Omental fat pad (tissue), 4 donors: Measurements from ENCODE around the gene ZAR1L. TPM values are rescaled to one million over a fixed set of nuclear protein-coding genes. Genes with fewer than 3 reads are reported as not detected.
A peak's percentile ranks its signal among the peaks of the same experiment; 100 is the strongest.

ENCODE experiments used
- ATAC-seq: fragments of 150-250 bp; one replicate; pipeline ENCODE4 v1.9.1; 2016; ENCODE audit warnings: mild to moderate bottlenecking, moderate library complexity; ENCODE audit not compliant: low FRiP score
- DNase-seq: peaks from one replicate; pipeline ENCODE4 v3.0.0-alpha.2; 2019; ENCODE audit warnings: low spot score
- total RNA-seq, 4 donors: library from RNA; depleted of rRNA; stranded (reverse); fragments of >200 nt; gene quantifications; one replicate each; pipeline ENCODE4 v1.1.0, GENCODE V29; 2016
- TF ChIP-seq, protein P1 (sequence below), 3 donors: fragments of 450-650 bp; IDR thresholded peaks; one replicate each; pipeline ENCODE4 v1.5.1; 2016 to 2017; ENCODE audit warnings: antibody characterized with exemption in 3 of 3, mild to moderate bottlenecking in 3 of 3, moderate library complexity in 2 of 3

ZAR1L gene
- total RNA-seq, 4 donors from 2014 or later: not detected

DNA sequence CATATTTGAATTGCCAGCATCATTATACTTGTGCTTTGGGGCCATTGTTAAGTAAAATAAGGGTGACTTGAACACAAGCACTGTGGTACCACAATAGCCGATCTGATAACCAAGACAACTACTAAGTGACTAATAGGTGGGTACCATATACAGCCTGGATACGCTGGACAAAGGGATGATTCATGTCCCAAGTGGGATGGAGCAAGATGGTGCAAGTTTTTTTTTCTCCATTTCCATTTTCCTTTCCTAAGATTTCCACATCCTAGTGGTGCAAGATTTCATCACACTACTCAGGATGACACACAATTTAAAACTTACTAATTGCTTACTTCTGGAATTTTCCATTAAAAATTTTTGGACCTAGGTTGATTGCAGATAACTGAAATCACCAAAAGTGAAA lies 15.3 kb upstream of the ZAR1L start:
- peak; percentile 62 for ATAC-seq
- no peak for DNase-seq
- TF ChIP-seq, protein P1, sequence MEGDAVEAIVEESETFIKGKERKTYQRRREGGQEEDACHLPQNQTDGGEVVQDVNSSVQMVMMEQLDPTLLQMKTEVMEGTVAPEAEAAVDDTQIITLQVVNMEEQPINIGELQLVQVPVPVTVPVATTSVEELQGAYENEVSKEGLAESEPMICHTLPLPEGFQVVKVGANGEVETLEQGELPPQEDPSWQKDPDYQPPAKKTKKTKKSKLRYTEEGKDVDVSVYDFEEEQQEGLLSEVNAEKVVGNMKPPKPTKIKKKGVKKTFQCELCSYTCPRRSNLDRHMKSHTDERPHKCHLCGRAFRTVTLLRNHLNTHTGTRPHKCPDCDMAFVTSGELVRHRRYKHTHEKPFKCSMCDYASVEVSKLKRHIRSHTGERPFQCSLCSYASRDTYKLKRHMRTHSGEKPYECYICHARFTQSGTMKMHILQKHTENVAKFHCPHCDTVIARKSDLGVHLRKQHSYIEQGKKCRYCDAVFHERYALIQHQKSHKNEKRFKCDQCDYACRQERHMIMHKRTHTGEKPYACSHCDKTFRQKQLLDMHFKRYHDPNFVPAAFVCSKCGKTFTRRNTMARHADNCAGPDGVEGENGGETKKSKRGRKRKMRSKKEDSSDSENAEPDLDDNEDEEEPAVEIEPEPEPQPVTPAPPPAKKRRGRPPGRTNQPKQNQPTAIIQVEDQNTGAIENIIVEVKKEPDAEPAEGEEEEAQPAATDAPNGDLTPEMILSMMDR (IDR thresholded peaks at IDR 0.05): no peak

DNA sequence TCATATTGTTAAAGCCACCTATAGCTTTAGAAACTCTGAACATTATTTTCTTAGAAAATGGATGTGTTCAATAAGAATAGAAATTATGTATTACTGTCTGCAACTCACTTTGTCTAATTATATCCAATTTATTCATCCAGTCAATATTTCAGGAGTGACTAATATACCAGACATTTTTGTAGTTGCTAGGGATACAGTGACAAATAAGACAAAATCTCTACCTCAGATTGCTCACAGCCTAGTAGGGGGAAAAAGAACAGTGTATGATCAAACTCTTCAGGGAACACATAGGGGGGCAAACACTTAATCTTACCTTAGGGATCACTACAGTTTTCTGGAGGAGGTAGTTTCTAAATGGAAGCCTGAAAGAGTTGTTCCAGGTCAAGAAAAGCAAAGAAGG lies 8.7 kb upstream of the ZAR1L start:
- ATAC-seq (no peak), DNase-seq (no peak)
- TF ChIP-seq, protein P1 (IDR thresholded peaks at IDR 0.05): no peak

DNA sequence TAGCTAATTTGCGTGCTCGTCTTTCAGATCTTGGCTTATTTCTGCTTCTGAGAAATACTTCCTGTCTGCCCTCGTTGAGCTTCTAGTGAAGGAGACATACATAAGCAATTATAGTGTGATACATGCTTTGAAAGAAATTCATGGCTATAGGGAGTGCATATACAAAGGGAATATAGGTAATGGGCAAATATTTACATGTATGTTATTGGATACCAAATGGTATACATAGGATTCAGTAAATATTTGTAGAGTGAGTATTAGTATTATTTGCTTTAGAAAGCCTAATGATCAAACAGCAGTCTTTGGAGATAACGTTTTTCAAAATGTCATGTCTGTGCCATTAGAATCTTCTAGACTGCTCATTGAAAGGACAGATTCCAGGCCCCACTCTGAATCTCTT lies 5.4 kb upstream of the ZAR1L start:
- DNase-seq: no peak
- TF ChIP-seq, protein P1 (IDR thresholded peaks at IDR 0.05): no peak
- no peak for ATAC-seq

DNA sequence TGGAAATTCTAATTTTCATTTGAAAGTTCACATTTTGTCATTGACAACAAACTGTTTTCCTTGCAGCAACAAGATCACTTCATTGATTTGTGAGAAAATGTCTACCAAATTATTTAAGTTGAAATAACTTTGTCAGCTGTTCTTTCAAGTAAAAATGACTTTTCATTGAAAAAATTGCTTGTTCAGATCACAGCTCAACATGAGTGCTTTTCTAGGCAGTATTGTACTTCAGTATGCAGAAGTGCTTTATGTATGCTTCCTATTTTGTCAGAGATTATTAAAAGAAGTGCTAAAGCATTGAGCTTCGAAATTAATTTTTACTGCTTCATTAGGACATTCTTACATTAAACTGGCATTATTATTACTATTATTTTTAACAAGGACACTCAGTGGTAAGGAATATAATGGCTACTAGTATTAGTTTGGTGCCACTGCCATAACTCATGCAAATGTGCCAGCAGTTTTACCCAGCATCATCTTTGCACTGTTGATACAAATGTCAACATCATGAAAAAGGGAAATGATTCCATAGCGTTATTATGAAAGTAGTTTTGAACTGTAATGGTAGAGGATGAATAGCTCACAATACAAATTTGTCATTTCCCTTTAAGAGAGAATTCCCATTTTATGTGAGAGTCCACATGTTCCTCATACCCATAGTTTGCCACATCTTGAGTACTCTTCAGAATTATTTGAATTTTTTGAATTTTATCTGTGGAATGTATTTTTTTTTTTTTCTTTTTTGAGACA lies 2.7 kb upstream of the ZAR1L start:
- ATAC-seq (no peak), DNase-seq (no peak)
- TF ChIP-seq, protein P1 (IDR thresholded peaks at IDR 0.05): no peak

DNA sequence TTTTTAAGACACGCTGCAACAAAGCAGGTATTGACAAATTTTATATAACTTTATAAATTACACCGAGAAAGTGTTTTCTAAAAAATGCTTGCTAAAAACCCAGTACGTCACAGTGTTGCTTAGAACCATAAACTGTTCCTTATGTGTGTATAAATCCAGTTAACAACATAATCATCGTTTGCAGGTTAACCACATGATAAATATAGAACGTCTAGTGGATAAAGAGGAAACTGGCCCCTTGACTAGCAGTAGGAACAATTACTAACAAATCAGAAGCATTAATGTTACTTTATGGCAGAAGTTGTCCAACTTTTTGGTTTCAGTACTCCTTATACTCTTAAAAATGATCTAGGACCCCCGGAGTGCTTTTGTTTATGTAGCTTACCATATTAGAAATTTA lies 1.3 kb upstream of the ZAR1L start:
- TF ChIP-seq, protein P1 (IDR thresholded peaks at IDR 0.05): no peak
- DNase-seq (no peak), ATAC-seq (no peak)

DNA sequence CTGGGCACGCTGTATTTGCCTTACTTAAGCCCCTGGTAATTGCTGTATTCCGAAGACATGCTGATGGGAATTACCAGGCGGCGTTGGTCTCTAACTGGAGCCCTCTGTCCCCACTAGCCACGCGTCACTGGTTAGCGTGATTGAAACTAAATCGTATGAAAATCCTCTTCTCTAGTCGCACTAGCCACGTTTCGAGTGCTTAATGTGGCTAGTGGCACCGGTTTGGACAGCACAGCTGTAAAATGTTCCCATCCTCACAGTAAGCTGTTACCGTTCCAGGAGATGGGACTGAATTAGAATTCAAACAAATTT lies 821 bp upstream of the ZAR1L start:
- no peak for ATAC-seq
- TF ChIP-seq, protein P1 (IDR thresholded peaks at IDR 0.05): no peak

More for the DNA sequence above, 821 bp upstream of the ZAR1L start:
- no peak for DNase-seq
